ENCODE data around the gene USH2A. TPM values are rescaled to one million over a fixed set of nuclear protein-coding genes. Genes with fewer than 3 reads are reported as not detected.

The USH2A gene
- total RNA-seq, 2 donors from 2014 or later, result 0.74 TPM; not detected in 1

- TF ChIP-seq CTCF (IDR thresholded peaks at IDR 0.05) (no peak), POLR2AphosphoS5 (IDR thresholded peaks at IDR 0.05) (no peak), POLR2A (IDR thresholded peaks at IDR 0.05) (no peak)
- H3K4me3 ChIP-seq, result no peak overlapping the region
- H3K9me3 ChIP-seq, result no peaks in the 10 kb centered on the region
- no peaks in the 10 kb centered on the region for H3K27me3 ChIP-seq (replicated peaks; ENCODE audit: insufficient read depth)
- DNase-seq (ENCODE audit: low spot score), result no peak
- WGBS, result 37% methylated on average over 2 of the region's 2 CpGs
- no peak overlapping the region for H3K27ac ChIP-seq
- no peaks in the 10 kb centered on the region for H3K4me1 ChIP-seq (replicated peaks)
- intact Hi-C loops (cut with DNase I), result no loop called here
- no peaks in the 10 kb centered on the region for H3K36me3 ChIP-seq
Measured at GRCh38 chr1:215887627-215888026, 535.6 kb downstream of the USH2A start.

DNA sequence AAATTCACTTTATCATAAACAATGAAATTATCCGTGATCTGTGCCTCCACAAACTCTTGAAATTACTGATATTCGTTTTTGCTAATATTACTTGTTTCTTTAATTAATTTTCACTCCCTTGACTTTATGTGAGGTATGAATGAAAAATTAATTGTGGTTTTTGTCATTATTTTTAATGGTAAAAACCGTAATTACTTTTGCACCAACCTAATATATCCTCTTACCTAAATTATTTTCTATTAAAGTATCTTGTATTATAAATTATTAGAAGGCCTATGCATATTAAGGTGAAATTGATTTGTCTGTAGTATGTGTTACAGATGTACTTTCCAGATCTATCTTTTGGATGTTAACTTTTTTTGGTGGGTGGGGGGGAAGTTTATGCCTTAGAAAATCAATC lies 540.2 kb downstream of the USH2A start:
- H3K27me3 ChIP-seq (replicated peaks; ENCODE audit: insufficient read depth), result no peaks in the 10 kb centered on the region
- H3K4me3 ChIP-seq, result no peak overlapping the region
- H3K27ac ChIP-seq, result no peak overlapping the region
- H3K4me1 ChIP-seq (replicated peaks), result no peaks in the 10 kb centered on the region
- TF ChIP-seq POLR2A (IDR thresholded peaks at IDR 0.05) (no peak), POLR2AphosphoS5 (IDR thresholded peaks at IDR 0.05) (no peak), CTCF (IDR thresholded peaks at IDR 0.05) (no peak)
- no peaks in the 10 kb centered on the region for H3K9me3 ChIP-seq
- DNase-seq (ENCODE audit: low spot score), result no peak
- WGBS, result 82% methylated on average over 3 of the region's 3 CpGs
- intact Hi-C loops (cut with DNase I), result no loop called here
- H3K36me3 ChIP-seq, result no peaks in the 10 kb centered on the region

DNA sequence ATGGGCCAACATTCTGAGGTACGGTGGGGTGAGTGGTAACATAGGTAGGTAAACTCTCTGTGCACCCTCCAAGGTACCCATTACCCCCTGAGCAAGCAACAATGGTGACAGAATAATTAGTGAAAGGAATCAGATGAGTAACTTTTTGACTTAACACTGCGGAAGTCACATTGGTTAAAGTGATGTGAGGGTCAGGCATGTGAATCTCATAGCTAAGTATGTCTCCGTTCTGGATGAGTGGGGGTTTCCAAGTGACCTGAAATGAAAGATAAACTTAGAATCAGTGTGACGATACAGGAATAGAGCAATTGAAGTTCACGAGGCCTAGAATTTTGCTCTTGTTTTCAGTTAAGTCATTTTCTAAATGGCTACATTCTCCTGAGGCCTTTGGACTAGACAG lies 544.4 kb downstream of the USH2A start:
- Histone ChIP-seq H3K36me3 (no peaks in the 10 kb centered on the region), H3K27ac (no peak overlapping the region), H3K9me3 (no peaks in the 10 kb centered on the region), H3K27me3 (replicated peaks; ENCODE audit: insufficient read depth) (no peaks in the 10 kb centered on the region), H3K4me1 (replicated peaks) (no peaks in the 10 kb centered on the region), H3K4me3 (no peak overlapping the region)
- intact Hi-C loops (cut with DNase I), result no loop called here
- 91% methylated on average over 5 of the region's 5 CpGs for WGBS
- DNase-seq (ENCODE audit: low spot score), result no peak
- TF ChIP-seq POLR2AphosphoS5 (IDR thresholded peaks at IDR 0.05), result no peak
- TF ChIP-seq POLR2A (IDR thresholded peaks at IDR 0.05), result no peak
- TF ChIP-seq CTCF (IDR thresholded peaks at IDR 0.05), result no peak

DNA sequence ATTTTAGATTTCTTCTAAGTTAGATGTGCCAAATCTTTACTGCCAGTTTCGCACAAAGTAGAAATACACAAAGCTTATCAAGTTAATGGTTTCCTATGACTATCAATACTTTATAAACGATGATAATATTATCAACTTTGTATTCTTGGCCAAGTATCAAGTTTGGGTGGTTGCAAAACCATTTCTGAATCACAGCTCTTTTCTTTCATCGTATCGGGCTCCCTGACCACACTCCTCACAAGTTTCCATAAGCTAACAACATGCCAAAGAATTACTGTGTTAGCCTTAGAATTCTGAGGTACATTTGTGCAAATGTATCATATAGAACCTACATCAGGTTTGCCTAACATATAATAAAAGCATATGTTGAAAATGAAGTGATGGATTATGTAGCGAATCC lies 545.1 kb downstream of the USH2A start:
- Histone ChIP-seq H3K4me3 (no peak overlapping the region), H3K4me1 (replicated peaks) (no peaks in the 10 kb centered on the region), H3K27ac (no peak overlapping the region), H3K9me3 (no peaks in the 10 kb centered on the region), H3K27me3 (replicated peaks; ENCODE audit: insufficient read depth) (no peaks in the 10 kb centered on the region), H3K36me3 (no peaks in the 10 kb centered on the region)
- no peak for DNase-seq (ENCODE audit: low spot score)
- 68% methylated on average over 5 of the region's 5 CpGs for WGBS
- TF ChIP-seq POLR2AphosphoS5 (IDR thresholded peaks at IDR 0.05) (no peak), CTCF (IDR thresholded peaks at IDR 0.05) (no peak), POLR2A (IDR thresholded peaks at IDR 0.05) (no peak)
- intact Hi-C loops (cut with DNase I), result no loop called here

- 26% methylated on average over 5 of the region's 5 CpGs for WGBS
- H3K4me1 ChIP-seq (replicated peaks), result no peaks in the 10 kb centered on the region
- H3K36me3 ChIP-seq, result no peaks in the 10 kb centered on the region
- H3K27me3 ChIP-seq (replicated peaks; ENCODE audit: insufficient read depth), result no peaks in the 10 kb centered on the region
- H3K9me3 ChIP-seq, result no peaks in the 10 kb centered on the region
- no peak overlapping the region for H3K4me3 ChIP-seq
- no peak overlapping the region for H3K27ac ChIP-seq
- intact Hi-C loops (cut with DNase I), result no loop called here
- no peak for DNase-seq (ENCODE audit: low spot score)
- no peak for TF ChIP-seq POLR2A (IDR thresholded peaks at IDR 0.05)
- no peak for TF ChIP-seq CTCF (IDR thresholded peaks at IDR 0.05)
- TF ChIP-seq POLR2AphosphoS5 (IDR thresholded peaks at IDR 0.05), result no peak
Measured at GRCh38 chr1:215877452-215877951, 545.7 kb downstream of the USH2A start.

Data from prostate gland (tissue), 2 donors.